ENCODE results near the gene POU2F3.
A peak's percentile ranks its signal among the peaks of the same experiment; 100 is the strongest.

The POU2F3 gene

DNA sequence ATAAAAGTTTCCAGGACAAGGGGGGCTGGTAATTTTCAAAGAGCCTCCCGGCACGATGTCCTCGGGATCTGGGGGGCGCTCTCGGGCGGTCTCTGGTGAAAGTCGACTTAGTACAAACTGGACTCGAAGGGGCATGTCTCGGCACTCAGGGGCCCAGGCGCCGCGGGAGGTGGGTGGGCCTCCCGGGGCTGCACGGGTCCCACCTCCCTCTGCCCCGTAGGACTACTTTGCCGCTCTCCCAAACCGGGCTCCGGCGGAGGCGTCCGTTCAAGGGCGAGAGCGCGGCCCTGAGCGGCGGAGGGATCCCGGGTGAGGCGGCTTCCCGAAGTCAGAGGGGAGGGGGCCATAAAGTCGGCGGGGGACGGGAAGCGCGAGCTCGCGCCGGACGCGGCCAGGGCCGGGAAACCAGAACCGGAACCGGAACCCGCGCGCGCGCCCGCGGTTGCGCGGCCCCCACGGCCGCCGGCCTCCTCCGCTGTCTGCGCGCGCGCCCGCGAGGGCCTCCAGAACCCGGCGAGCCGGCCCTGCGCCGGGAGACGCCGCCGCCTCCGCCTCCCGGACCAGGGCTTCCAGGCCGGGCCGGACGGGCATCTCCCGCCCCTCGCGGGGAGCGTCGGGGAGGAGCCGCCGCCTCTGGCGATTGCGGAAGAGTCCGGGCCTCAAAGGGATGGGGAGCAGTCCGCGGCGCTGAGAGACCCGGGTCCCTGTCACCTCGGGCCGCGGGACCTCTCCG, 96.1 kb downstream of the POU2F3 start, which contains the start of gene ARHGEF12 (continued):
- TF ChIP-seq ZNF600 (tag by site-specific recombination; IDR thresholded peaks at IDR 0.05) (no peak; the same call in 1 of the 2 replicates), ZIC2 (tag by site-specific recombination; IDR thresholded peaks at IDR 0.05) (peak; percentile 70; the same call in 1 of the 2 replicates), RBAK (tag by site-specific recombination; IDR thresholded peaks at IDR 0.05) (peak; percentile 14; the same call in 1 of the 2 replicates), ZNF23 (tag by site-specific recombination; IDR thresholded peaks at IDR 0.05; ENCODE audit: borderline replicate concordance) (no peak), REPIN1 (tag by site-specific recombination; IDR thresholded peaks at IDR 0.05; ENCODE audit: low read depth) (no peak), ZNF560 (tag by site-specific recombination; IDR thresholded peaks at IDR 0.05; ENCODE audit: borderline replicate concordance) (no peak), ZFHX2 (tag by site-specific recombination; conservative IDR thresholded peaks at IDR 0.05) (0 out of 2 replicates have a peak, but pooled peaks have one; percentile 30), ZNF184 (tag by site-specific recombination; IDR thresholded peaks at IDR 0.05) (0 out of 2 replicates have a peak, but pooled peaks have one; percentile 70), GLIS2 (tag by site-specific recombination; IDR thresholded peaks at IDR 0.05) (peak; percentile 98), ZNF792 (tag by site-specific recombination; IDR thresholded peaks at IDR 0.05) (0 out of 2 replicates have a peak, but pooled peaks have one; percentile 50), ZNF521 (tag by site-specific recombination; IDR thresholded peaks at IDR 0.05) (no peak), ZNF677 (tag by site-specific recombination; IDR thresholded peaks at IDR 0.05) (peak; percentile 16; the same call in 1 of the 2 replicates), ZNF174 (tag by site-specific recombination; IDR thresholded peaks at IDR 0.05) (0 out of 2 replicates have a peak, but pooled peaks have one; percentile 43), OSR2 (tag by site-specific recombination; IDR thresholded peaks at IDR 0.05) (no peak), ZNF394 (tag by site-specific recombination; IDR thresholded peaks at IDR 0.05; ENCODE audit: borderline replicate concordance) (peak; percentile 73), ZNF10 (tag by site-specific recombination; IDR thresholded peaks at IDR 0.05) (peak; percentile 48; the same call in 1 of the 2 replicates), ZNF37A (tag by site-specific recombination; IDR thresholded peaks at IDR 0.05) (no peak), ZNF302 (tag by site-specific recombination; IDR thresholded peaks at IDR 0.05; ENCODE audit: low read depth) (no peak), ZNF777 (tag by site-specific recombination; IDR thresholded peaks at IDR 0.05; ENCODE audit: borderline replicate concordance) (0 out of 2 replicates have a peak, but pooled peaks have one; percentile 40), YY1 (tag by site-specific recombination; IDR thresholded peaks at IDR 0.05) (peak; percentile 70; the same call in 1 of the 2 replicates), ZNF324 (tag by site-specific recombination; IDR thresholded peaks at IDR 0.05) (peak; percentile 94)
- TF ChIP-seq, protein P1, sequence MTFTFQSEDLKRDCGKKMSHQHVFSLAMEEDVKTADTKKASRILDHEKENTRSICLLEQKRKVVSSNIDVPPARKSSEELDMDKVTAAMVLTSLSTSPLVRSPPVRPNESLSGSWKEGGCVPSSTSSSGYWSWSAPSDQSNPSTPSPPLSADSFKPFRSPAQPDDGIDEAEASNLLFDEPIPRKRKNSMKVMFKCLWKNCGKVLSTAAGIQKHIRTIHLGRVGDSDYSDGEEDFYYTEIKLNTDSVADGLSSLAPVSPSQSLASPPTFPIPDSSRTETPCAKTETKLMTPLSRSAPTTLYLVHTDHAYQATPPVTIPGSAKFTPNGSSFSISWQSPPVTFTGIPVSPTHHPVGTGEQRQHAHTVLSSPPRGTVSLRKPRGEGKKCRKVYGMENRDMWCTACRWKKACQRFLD (tag by site-specific recombination; IDR thresholded peaks at IDR 0.05) = no peak
- TF ChIP-seq, protein P2, sequence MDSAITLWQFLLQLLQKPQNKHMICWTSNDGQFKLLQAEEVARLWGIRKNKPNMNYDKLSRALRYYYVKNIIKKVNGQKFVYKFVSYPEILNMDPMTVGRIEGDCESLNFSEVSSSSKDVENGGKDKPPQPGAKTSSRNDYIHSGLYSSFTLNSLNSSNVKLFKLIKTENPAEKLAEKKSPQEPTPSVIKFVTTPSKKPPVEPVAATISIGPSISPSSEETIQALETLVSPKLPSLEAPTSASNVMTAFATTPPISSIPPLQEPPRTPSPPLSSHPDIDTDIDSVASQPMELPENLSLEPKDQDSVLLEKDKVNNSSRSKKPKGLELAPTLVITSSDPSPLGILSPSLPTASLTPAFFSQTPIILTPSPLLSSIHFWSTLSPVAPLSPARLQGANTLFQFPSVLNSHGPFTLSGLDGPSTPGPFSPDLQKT (IDR thresholded peaks at IDR 0.05; ENCODE audit: borderline replicate concordance, low read depth, low read length) = no peak; the same call in 1 of the 2 replicates
- TF ChIP-seq, protein P3, sequence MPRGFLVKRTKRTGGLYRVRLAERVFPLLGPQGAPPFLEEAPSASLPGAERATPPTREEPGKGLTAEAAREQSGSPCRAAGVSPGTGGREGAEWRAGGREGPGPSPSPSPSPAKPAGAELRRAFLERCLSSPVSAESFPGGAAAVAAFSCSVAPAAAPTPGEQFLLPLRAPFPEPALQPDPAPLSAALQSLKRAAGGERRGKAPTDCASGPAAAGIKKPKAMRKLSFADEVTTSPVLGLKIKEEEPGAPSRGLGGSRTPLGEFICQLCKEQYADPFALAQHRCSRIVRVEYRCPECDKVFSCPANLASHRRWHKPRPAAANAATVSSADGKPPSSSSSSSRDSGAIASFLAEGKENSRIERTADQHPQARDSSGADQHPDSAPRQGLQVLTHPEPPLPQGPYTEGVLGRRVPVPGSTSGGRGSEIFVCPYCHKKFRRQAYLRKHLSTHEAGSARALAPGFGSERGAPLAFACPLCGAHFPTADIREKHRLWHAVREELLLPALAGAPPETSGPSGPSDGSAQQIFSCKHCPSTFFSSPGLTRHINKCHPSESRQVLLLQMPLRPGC (tag by site-specific recombination; IDR thresholded peaks at IDR 0.05) = peak; percentile 77; the same call in 1 of the 2 replicates
- TF ChIP-seq, protein P4, sequence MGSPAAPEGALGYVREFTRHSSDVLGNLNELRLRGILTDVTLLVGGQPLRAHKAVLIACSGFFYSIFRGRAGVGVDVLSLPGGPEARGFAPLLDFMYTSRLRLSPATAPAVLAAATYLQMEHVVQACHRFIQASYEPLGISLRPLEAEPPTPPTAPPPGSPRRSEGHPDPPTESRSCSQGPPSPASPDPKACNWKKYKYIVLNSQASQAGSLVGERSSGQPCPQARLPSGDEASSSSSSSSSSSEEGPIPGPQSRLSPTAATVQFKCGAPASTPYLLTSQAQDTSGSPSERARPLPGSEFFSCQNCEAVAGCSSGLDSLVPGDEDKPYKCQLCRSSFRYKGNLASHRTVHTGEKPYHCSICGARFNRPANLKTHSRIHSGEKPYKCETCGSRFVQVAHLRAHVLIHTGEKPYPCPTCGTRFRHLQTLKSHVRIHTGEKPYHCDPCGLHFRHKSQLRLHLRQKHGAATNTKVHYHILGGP (tag by site-specific recombination; IDR thresholded peaks at IDR 0.05) = peak; percentile 52; the same call in 1 of the 2 replicates
- TF ChIP-seq, protein P5, sequence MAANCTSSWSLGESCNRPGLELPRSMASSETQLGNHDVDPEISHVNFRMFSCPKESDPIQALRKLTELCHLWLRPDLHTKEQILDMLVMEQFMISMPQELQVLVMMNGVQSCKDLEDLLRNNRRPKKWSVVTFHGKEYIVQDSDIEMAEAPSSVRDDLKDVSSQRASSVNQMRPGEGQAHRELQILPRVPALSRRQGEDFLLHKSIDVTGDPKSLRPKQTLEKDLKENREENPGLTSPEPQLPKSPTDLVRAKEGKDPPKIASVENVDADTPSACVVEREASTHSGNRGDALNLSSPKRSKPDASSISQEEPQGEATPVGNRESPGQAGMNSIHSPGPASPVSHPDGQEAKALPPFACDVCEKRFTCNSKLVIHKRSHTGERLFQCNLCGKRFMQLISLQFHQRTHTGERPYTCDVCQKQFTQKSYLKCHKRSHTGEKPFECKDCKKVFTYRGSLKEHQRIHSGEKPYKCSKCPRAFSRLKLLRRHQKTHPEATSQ (tag by site-specific recombination; IDR thresholded peaks at IDR 0.05) = peak; percentile 76
- TF ChIP-seq, protein P6, sequence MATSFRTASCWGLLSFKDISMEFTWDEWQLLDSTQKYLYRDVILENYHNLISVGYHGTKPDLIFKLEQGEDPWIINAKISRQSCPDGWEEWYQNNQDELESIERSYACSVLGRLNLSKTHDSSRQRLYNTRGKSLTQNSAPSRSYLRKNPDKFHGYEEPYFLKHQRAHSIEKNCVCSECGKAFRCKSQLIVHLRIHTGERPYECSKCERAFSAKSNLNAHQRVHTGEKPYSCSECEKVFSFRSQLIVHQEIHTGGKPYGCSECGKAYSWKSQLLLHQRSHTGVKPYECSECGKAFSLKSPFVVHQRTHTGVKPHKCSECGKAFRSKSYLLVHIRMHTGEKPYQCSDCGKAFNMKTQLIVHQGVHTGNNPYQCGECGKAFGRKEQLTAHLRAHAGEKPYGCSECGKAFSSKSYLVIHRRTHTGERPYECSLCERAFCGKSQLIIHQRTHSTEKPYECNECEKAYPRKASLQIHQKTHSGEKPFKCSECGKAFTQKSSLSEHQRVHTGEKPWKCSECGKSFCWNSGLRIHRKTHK (tag by site-specific recombination; IDR thresholded peaks at IDR 0.05) = no peak
- TF ChIP-seq, protein P7, sequence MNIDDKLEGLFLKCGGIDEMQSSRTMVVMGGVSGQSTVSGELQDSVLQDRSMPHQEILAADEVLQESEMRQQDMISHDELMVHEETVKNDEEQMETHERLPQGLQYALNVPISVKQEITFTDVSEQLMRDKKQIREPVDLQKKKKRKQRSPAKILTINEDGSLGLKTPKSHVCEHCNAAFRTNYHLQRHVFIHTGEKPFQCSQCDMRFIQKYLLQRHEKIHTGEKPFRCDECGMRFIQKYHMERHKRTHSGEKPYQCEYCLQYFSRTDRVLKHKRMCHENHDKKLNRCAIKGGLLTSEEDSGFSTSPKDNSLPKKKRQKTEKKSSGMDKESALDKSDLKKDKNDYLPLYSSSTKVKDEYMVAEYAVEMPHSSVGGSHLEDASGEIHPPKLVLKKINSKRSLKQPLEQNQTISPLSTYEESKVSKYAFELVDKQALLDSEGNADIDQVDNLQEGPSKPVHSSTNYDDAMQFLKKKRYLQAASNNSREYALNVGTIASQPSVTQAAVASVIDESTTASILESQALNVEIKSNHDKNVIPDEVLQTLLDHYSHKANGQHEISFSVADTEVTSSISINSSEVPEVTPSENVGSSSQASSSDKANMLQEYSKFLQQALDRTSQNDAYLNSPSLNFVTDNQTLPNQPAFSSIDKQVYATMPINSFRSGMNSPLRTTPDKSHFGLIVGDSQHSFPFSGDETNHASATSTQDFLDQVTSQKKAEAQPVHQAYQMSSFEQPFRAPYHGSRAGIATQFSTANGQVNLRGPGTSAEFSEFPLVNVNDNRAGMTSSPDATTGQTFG (tag by site-specific recombination; IDR thresholded peaks at IDR 0.05; ENCODE audit: borderline replicate concordance) = peak; percentile 90
